ENCODE measurements around the gene CDK18.

The CDK18 gene

GRCh38 chr1:205530116-205530515 is 25.6 kb downstream of the CDK18 start:
- TF ChIP-seq SP1 (IDR thresholded peaks at IDR 0.05) = no peak
- no peak for TF ChIP-seq FOXK2 (IDR thresholded peaks at IDR 0.05)
- TF ChIP-seq NFRKB (IDR thresholded peaks at IDR 0.05) = no peak
- TF ChIP-seq PKNOX1 (IDR thresholded peaks at IDR 0.05) = no peak
- TF ChIP-seq ELF4 (IDR thresholded peaks at IDR 0.05) = no peak
- TF ChIP-seq FOXM1 (IDR thresholded peaks at IDR 0.05; ENCODE audit: borderline replicate concordance) = no peak
- no peak for TF ChIP-seq ARNT (IDR thresholded peaks at IDR 0.05)
- TF ChIP-seq BHLHE40 (IDR thresholded peaks at IDR 0.05; ENCODE audit: borderline replicate concordance) = no peak
- no peak for TF ChIP-seq FOXA1 (IDR thresholded peaks at IDR 0.05)
- no peak for TF ChIP-seq HDGF (IDR thresholded peaks at IDR 0.05; ENCODE audit: borderline replicate concordance)
- no peak for TF ChIP-seq CTBP1 (IDR thresholded peaks at IDR 0.05; ENCODE audit: borderline replicate concordance)
- no peak for TF ChIP-seq ZNF384 (IDR thresholded peaks at IDR 0.05)
- no peak for TF ChIP-seq SUZ12 (IDR thresholded peaks at IDR 0.05)
- ChIA-PET POLR2A (no interaction called here), CTCF (interaction anchor here (0.7 to 2.9 kb wide), 3 partner anchors 44 to 128 kb away, joined by 3 to 25 read pairs (median 3); no protein-coding TSS in a partner anchor)
- no peak for DNase-seq (ENCODE audit: extremely low spot score)

GRCh38 chr1:205531191-205532025 is 26.9 kb downstream of the CDK18 start:
- CTCF ChIA-PET = interaction anchor here (1.1 to 2.9 kb wide), 2 partner anchors 126 to 127 kb away, joined by 6 to 25 read pairs; no protein-coding TSS in a partner anchor
- DNase-seq (ENCODE audit: extremely low spot score) = no peak
- POLR2A ChIA-PET = interaction anchor here (0.6 kb wide), 1 partner anchor 134 kb away, joined by 3 read pairs; no protein-coding TSS in a partner anchor
- no peak for TF ChIP-seq FOXM1 (IDR thresholded peaks at IDR 0.05; ENCODE audit: borderline replicate concordance)
- no peak for TF ChIP-seq HDGF (IDR thresholded peaks at IDR 0.05; ENCODE audit: borderline replicate concordance)
- no peak for TF ChIP-seq FOXA1 (IDR thresholded peaks at IDR 0.05)
- TF ChIP-seq ELF4 (IDR thresholded peaks at IDR 0.05) = no peak
- no peak for TF ChIP-seq ZNF384 (IDR thresholded peaks at IDR 0.05)
- no peak for TF ChIP-seq CTBP1 (IDR thresholded peaks at IDR 0.05; ENCODE audit: borderline replicate concordance)
- TF ChIP-seq SP1 (IDR thresholded peaks at IDR 0.05) = no peak

- no peak for DNase-seq (ENCODE audit: extremely low spot score)
- ChIA-PET CTCF (interaction anchor here (1.1 kb wide), 1 partner anchor 126 kb away, joined by 6 read pairs; no protein-coding TSS in a partner anchor), POLR2A (no interaction called here)
- TF ChIP-seq PKNOX1 (IDR thresholded peaks at IDR 0.05) (no peak), NFRKB (IDR thresholded peaks at IDR 0.05) (no peak), ZNF384 (IDR thresholded peaks at IDR 0.05) (no peak), L3MBTL2 (conservative IDR thresholded peaks at IDR 0.05) (no peak), SUZ12 (IDR thresholded peaks at IDR 0.05) (no peak), TARDBP (IDR thresholded peaks at IDR 0.05) (no peak), FOXA1 (IDR thresholded peaks at IDR 0.05) (no peak), CTBP1 (IDR thresholded peaks at IDR 0.05; ENCODE audit: borderline replicate concordance) (no peak), ARNT (IDR thresholded peaks at IDR 0.05) (no peak), FOXK2 (IDR thresholded peaks at IDR 0.05) (no peak), SP1 (IDR thresholded peaks at IDR 0.05) (no peak), HDGF (IDR thresholded peaks at IDR 0.05; ENCODE audit: borderline replicate concordance) (no peak), ELF4 (IDR thresholded peaks at IDR 0.05) (no peak), BHLHE40 (IDR thresholded peaks at IDR 0.05; ENCODE audit: borderline replicate concordance) (no peak), FOXM1 (IDR thresholded peaks at IDR 0.05; ENCODE audit: borderline replicate concordance) (no peak), LEF1 (IDR thresholded peaks at IDR 0.05; ENCODE audit: borderline replicate concordance) (no peak)
Measured at GRCh38 chr1:205532026-205532898, 27.8 kb downstream of the CDK18 start.

- ChIA-PET POLR2A (interaction anchor here (0.8 kb wide), 1 partner anchor 98 kb away, joined by 3 read pairs; no protein-coding TSS in a partner anchor), CTCF (interaction anchor here (0.6 kb wide), 1 partner anchor 125 kb away, joined by 3 read pairs; no protein-coding TSS in a partner anchor)
- TF ChIP-seq FOXM1 (IDR thresholded peaks at IDR 0.05; ENCODE audit: borderline replicate concordance) (no peak), ARNT (IDR thresholded peaks at IDR 0.05) (no peak), PKNOX1 (IDR thresholded peaks at IDR 0.05) (no peak), FOXK2 (IDR thresholded peaks at IDR 0.05) (no peak), SUZ12 (IDR thresholded peaks at IDR 0.05) (no peak), HDGF (IDR thresholded peaks at IDR 0.05; ENCODE audit: borderline replicate concordance) (no peak), ELF4 (IDR thresholded peaks at IDR 0.05) (no peak), NFRKB (IDR thresholded peaks at IDR 0.05) (no peak), ZNF384 (IDR thresholded peaks at IDR 0.05) (no peak), LEF1 (IDR thresholded peaks at IDR 0.05; ENCODE audit: borderline replicate concordance) (no peak), SP1 (IDR thresholded peaks at IDR 0.05) (no peak), TARDBP (IDR thresholded peaks at IDR 0.05) (no peak), FOXA1 (IDR thresholded peaks at IDR 0.05) (no peak), CTBP1 (IDR thresholded peaks at IDR 0.05; ENCODE audit: borderline replicate concordance) (no peak), BHLHE40 (IDR thresholded peaks at IDR 0.05; ENCODE audit: borderline replicate concordance) (no peak), L3MBTL2 (conservative IDR thresholded peaks at IDR 0.05) (no peak)
- no peak for DNase-seq (ENCODE audit: extremely low spot score)
Measured at GRCh38 chr1:205532996-205533735, 28.7 kb downstream of the CDK18 start.
